ENCODE data around the gene ACP4.

- TF ChIP-seq CTCF (IDR thresholded peaks at IDR 0.05): no peak
- no peak for TF ChIP-seq POLR2A (IDR thresholded peaks at IDR 0.05)
Observed at GRCh38 chr19:50777830-50778303, 12.3 kb upstream of the ACP4 start.
